ENCODE data around the gene KCTD21.
A peak's percentile ranks its signal among the peaks of the same experiment; 100 is the strongest.

The KCTD21 gene

DNA sequence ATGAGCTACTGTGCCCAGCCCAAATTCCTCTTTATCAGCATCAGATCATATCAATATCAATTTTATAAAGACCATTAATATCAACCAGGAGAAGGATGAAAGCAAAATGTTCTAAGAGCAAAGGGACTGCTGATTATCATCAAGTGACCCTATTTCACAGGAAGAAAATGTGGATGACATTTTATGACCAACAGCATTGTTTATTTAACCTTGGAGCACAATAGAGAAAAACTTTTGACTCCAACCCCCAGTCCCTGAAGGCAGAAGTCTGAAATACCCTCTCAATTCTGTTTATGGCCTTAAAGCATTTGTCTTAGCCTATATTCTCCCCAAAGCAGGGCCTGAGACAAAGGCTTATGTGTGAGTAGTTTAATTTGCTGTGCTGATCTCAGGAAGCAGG lies 37.7 kb downstream of the KCTD21 start:
- no peak overlapping the region for H3K4me3 ChIP-seq (ENCODE audit: low read depth, low read length)
- TF ChIP-seq, protein P1, sequence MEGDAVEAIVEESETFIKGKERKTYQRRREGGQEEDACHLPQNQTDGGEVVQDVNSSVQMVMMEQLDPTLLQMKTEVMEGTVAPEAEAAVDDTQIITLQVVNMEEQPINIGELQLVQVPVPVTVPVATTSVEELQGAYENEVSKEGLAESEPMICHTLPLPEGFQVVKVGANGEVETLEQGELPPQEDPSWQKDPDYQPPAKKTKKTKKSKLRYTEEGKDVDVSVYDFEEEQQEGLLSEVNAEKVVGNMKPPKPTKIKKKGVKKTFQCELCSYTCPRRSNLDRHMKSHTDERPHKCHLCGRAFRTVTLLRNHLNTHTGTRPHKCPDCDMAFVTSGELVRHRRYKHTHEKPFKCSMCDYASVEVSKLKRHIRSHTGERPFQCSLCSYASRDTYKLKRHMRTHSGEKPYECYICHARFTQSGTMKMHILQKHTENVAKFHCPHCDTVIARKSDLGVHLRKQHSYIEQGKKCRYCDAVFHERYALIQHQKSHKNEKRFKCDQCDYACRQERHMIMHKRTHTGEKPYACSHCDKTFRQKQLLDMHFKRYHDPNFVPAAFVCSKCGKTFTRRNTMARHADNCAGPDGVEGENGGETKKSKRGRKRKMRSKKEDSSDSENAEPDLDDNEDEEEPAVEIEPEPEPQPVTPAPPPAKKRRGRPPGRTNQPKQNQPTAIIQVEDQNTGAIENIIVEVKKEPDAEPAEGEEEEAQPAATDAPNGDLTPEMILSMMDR (IDR thresholded peaks at IDR 0.05; ENCODE audit: borderline replicate concordance, insufficient read depth, low read depth, low read length) = no peak

DNA sequence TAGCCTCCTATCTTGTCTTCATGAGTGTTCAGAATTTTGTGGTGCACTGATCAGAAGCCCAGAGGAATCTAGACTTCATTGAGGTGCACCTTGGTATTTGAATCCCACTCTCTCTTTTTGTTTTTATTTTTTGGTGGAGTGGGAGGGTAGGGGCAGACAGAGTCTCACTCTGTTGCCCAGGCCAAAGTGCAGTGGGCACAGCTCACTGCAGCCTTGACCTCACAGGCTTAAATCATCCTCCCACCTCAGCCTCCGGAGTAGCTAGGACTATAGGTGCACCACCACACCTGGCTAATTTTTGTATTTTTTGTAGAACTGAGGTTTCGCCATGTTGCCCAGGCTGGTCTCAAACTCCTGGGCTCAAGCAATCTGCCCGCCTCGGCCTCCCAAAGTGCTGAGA lies 38.1 kb downstream of the KCTD21 start:
- no peak overlapping the region for H3K4me3 ChIP-seq (ENCODE audit: low read depth, low read length)
- TF ChIP-seq, protein P1 (IDR thresholded peaks at IDR 0.05; ENCODE audit: borderline replicate concordance, insufficient read depth, low read depth, low read length) = no peak

DNA sequence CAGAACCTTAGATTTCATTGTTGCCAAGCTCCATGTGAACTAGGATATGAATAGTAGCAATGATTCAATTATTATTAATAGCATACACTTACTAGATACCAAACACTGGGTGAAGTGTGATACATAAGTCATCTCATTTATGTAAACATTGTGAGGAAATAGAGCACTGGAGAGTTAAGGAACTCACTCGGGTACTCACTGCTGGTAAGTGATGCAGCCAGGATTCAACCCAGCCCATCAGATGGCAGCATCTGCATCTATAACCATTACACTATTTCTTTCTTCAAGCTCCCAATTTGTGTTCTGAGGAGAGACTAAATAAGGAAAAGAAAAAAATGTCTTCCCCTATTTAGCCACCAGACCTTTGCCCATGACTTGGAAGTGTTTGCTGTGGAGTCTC lies 38.8 kb downstream of the KCTD21 start:
- H3K4me3 ChIP-seq (ENCODE audit: low read depth, low read length) = no peak overlapping the region
- TF ChIP-seq, protein P1 (IDR thresholded peaks at IDR 0.05; ENCODE audit: borderline replicate concordance, insufficient read depth, low read depth, low read length) = no peak

DNA sequence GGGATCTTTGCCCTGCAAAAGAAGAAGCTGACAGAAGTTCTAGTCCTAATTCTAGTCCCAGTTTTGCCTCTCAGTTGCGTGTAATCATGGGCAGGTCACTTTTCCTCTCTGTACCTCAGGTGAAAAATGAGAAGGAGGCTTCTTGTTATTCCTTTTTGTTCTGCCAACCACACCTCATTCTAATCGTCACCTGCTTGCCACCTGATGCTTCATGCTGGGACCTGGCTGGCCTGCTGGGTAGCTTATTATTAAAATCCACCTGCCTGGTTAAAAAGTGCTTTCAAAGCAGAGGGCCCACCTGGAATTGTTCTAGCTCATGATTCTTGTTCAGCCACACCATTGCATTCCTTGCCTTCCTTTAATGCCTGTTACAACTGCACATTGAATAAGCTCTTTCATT lies 40.6 kb downstream of the KCTD21 start:
- no peak overlapping the region for H3K4me3 ChIP-seq (ENCODE audit: low read depth, low read length)
- TF ChIP-seq, protein P1 (IDR thresholded peaks at IDR 0.05; ENCODE audit: borderline replicate concordance, insufficient read depth, low read depth, low read length) = no peak

DNA sequence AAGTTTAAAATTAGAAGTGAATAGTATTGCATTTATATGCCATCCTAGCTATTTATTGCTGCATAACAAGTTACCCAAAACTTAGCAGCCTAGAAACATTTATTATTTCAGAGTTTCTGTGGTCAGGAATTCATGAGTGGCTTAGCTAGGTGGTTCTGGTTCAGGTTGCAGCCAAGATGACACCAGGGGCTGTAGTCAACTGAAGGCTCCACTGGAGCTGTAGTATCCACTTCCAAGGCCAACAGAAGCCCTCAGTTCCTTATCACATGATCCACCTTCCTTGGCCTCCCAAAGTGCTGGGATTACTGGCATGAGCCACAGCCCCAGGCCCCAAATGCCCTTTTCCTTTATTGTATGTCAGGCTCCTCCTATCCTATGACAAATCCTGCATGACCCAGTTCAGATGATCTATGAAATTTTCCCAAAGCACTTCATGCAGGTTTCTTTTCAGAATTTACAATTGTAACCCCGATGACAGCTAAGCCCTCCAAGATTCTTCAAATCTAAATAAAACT lies 42.9 kb downstream of the KCTD21 start:
- TF ChIP-seq, protein P1 (IDR thresholded peaks at IDR 0.05; ENCODE audit: borderline replicate concordance, insufficient read depth, low read depth, low read length) = no peak
- H3K4me3 ChIP-seq (ENCODE audit: low read depth, low read length) = no peak overlapping the region

DNA sequence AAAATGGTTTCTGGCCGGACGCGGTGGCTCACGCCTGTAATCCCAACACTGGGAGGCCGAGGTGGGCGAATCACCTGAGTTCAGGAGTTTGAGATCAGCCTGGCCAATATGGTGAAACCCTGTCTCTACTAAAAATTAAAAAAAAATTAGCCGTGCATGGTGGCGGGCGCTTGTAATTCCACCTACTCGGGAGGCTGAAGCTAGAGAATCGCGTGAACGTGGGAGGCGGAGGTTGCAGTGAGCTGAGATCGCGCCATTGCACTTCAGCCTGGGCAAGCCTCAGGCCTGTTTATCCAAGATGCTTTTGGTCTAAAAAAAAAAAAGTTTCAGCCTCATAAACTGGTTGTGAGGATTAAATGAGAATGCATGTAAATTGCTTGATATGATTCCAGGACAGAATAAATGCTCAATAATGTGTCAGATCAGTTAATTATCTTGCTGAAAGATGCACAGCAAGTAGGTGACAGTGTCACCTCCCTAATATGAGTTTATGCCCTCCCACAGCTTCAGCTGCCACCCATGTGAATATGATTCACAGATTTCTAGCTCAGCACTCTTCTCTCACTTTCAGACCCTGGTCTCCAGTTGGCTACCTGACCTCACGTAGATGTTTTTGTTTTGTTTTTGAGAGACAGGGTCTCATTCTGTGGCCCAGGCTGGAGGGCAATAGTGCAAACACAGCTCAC lies 47.9 kb downstream of the KCTD21 start:
- TF ChIP-seq, protein P1 (IDR thresholded peaks at IDR 0.05; ENCODE audit: borderline replicate concordance, insufficient read depth, low read depth, low read length) = no peak
- peak overlapping the region; percentile 8 for H3K4me3 ChIP-seq (ENCODE audit: low read depth, low read length)

Data from GM12875 (cell line).